HepG2 (cell line): ENCODE data around the gene CLEC16A. TPM values are rescaled to one million over a fixed set of nuclear protein-coding genes. Genes with fewer than 3 reads are reported as not detected.

Experiments
- ERF ChIP-seq: IDR thresholded peaks from 2 replicates; pipeline ENCODE4 v1.6.1; 2018; ENCODE audit warnings: missing biosample characterization, missing genetic modification reagents
- HBP1 ChIP-seq: IDR thresholded peaks from 2 replicates; pipeline ENCODE4 v1.6.1; 2016; ENCODE audit warnings: low read depth, control low read depth
- IRX3 ChIP-seq: sonication (generic); formaldehyde crosslinking; IDR thresholded peaks from 2 replicates; pipeline ENCODE4 v1.8.1; 2023; ENCODE audit warnings: mild to moderate bottlenecking, low read depth, missing genetic modification reagents, borderline replicate concordance
- MYC ChIP-seq: sonication (generic); formaldehyde crosslinking; IDR thresholded peaks from 2 replicates; pipeline ENCODE4 v1.9.0; 2021; ENCODE audit warnings: missing genetic modification reagents, borderline replicate concordance
- PATZ1 ChIP-seq: sonication (generic); formaldehyde crosslinking; IDR thresholded peaks from 2 replicates; pipeline ENCODE4 v1.4.0; 2020; ENCODE audit warnings: missing genetic modification reagents
- PHF8 ChIP-seq: sonication (generic); formaldehyde crosslinking; IDR thresholded peaks from 2 replicates; pipeline ENCODE4 v1.5.0; 2020; ENCODE audit warnings: missing genetic modification reagents
- RARA ChIP-seq: IDR thresholded peaks from 2 replicates; pipeline ENCODE4 v1.6.1; 2016; ENCODE audit warnings: missing genetic modification reagents, missing compliant biosample characterization
- TRIM22 ChIP-seq: fragments of 450-650 bp; IDR thresholded peaks from 2 replicates; pipeline ENCODE4 v1.6.1; 2017
- ZFX ChIP-seq: sonication (generic); formaldehyde crosslinking; IDR thresholded peaks from 2 replicates; pipeline ENCODE4 v1.4.0; 2020; ENCODE audit warnings: mild to moderate bottlenecking, low read depth, missing genetic modification reagents, moderate library complexity
- ZNF142 ChIP-seq: sonication (generic); formaldehyde crosslinking; IDR thresholded peaks from 2 replicates; pipeline ENCODE4 v1.4.0; 2020; ENCODE audit warnings: missing genetic modification reagents
- ZNF264 ChIP-seq: sonication (generic); formaldehyde crosslinking; IDR thresholded peaks from 2 replicates; pipeline ENCODE4 v1.4.0; 2020; ENCODE audit warnings: missing genetic modification reagents
- ZNF576 ChIP-seq: sonication (generic); formaldehyde crosslinking; IDR thresholded peaks from 2 replicates; pipeline ENCODE4 v1.4.0; 2020; ENCODE audit warnings: mild to moderate bottlenecking, missing genetic modification reagents
- ZNF674 ChIP-seq: sonication (generic); formaldehyde crosslinking; IDR thresholded peaks from 2 replicates; pipeline ENCODE4 v1.5.0; 2020; ENCODE audit warnings: low read depth, mild to moderate bottlenecking, missing genetic modification reagents
- ZNF768 ChIP-seq: sonication (generic); formaldehyde crosslinking; IDR thresholded peaks from 2 replicates; pipeline ENCODE4 v1.4.0; 2020; ENCODE audit warnings: missing genetic modification reagents
- ZNF800 ChIP-seq: sonication (generic); formaldehyde crosslinking; IDR thresholded peaks from 2 replicates; pipeline ENCODE4 v1.4.0; 2020; ENCODE audit warnings: missing genetic modification reagents
- polyA plus RNA-seq, 8 experiments: library from polyadenylated mRNA; depleted of rRNA in 3 of 8; stranded (reverse) in 7 of 8; unstranded in 1 of 8; fragments of >200 nt; fragmentation: Illumina TruSeq in 4 of 8; extraction: Trizol in 4 of 8; gene quantifications; 2 replicates each; pipeline versions ENCODE4 v1.2.1 to v1.2.3, GENCODE V29; 2011 to 2016; ENCODE audit warnings: low read depth in 4 of 8, missing spikeins in 1 of 8, mixed read lengths in 1 of 8; ENCODE audit not compliant: insufficient read depth in 1 of 8
- total RNA-seq, 5 experiments: library from RNA; depleted of rRNA; stranded (reverse); fragments of >200 nt; fragmentation: Illumina TruSeq; extraction: Trizol; gene quantifications; 2 replicates each; pipeline ENCODE4 v1.2.3, GENCODE V29; 2016; ENCODE audit warnings: low read depth in 1 of 5

Gene CLEC16A
- total and polyA plus RNA-seq, 2 of the 13 experiments (the other 11 are each of a cell fraction or from before 2014, with no cell fraction given) = 8.5 to 10.3 TPM

- TF ChIP-seq ZNF142 = no peak
- TF ChIP-seq ZFX (CRISPR knock-in tag) = peak; percentile 81
- 0 out of 2 replicates have a peak, but pooled peaks have one; percentile 51 for TF ChIP-seq ZNF800
- TF ChIP-seq MYC = no peak; the same call in 1 of the 2 replicates
- no peak for TF ChIP-seq IRX3
- 0 out of 2 replicates have a peak, but pooled peaks have one; percentile 19 for TF ChIP-seq RARA (CRISPR knock-in tag)
- peak; percentile 16; the same call in 1 of the 2 replicates for TF ChIP-seq PHF8 (CRISPR knock-in tag)
- TF ChIP-seq ZNF264 (CRISPR knock-in tag) = no peak
- TF ChIP-seq ZNF674 (CRISPR knock-in tag) = no peak
- TF ChIP-seq ZNF576 (CRISPR knock-in tag) = no peak
- 0 out of 2 replicates have a peak, but pooled peaks have one; percentile 85 for TF ChIP-seq ERF (CRISPR knock-in tag)
- peak; percentile 87; the same call in 1 of the 2 replicates for TF ChIP-seq HBP1 (CRISPR knock-in tag)
- TF ChIP-seq ZNF768 (CRISPR knock-in tag) = no peak; the same call in 1 of the 2 replicates
- no peak for TF ChIP-seq TRIM22
- peak; percentile 53 for TF ChIP-seq PATZ1 (CRISPR knock-in tag)
Measured at GRCh38 chr16:10918294-10919002, 25.9 kb upstream of the CLEC16A start (continued).
